HEK293T (cell line): ENCODE measurements around the gene URM1.

Experiments used
- CTCF ChIA-PET: fragments of 350-600 bp; formaldehyde crosslinking; extraction: SDS; loops from one replicate; lab custom pipeline; 2021; ENCODE audit warnings: antibody characterized with exemption, inconsistent platforms; lab: Yijun Ruan, JAX
- POLR2A ChIA-PET: fragments of 350-600 bp; formaldehyde crosslinking; extraction: SDS; loops from one replicate; lab custom pipeline; 2020; ENCODE audit warnings: antibody characterized with exemption, inconsistent platforms; lab: Yijun Ruan, JAX
- DNase-seq: peaks from one replicate; pipeline ENCODE4 v3.0.0; 2012; ENCODE audit warnings: mixed read lengths; ENCODE audit errors: extremely low spot score
- ARNT ChIP-seq: fragments of 450-650 bp; IDR thresholded peaks from 2 replicates; pipeline ENCODE4 v1.6.1; 2017; ENCODE audit warnings: mild to moderate bottlenecking
- BHLHE40 ChIP-seq: fragments of 450-650 bp; IDR thresholded peaks from 2 replicates; pipeline ENCODE4 v1.6.1; 2016; ENCODE audit warnings: mild to moderate bottlenecking, moderate library complexity, borderline replicate concordance
- CTBP1 ChIP-seq: fragments of 450-650 bp; IDR thresholded peaks from 2 replicates; pipeline ENCODE4 v1.6.1; 2016; ENCODE audit warnings: borderline replicate concordance
- ELF4 ChIP-seq: fragments of 450-650 bp; IDR thresholded peaks from 2 replicates; pipeline ENCODE4 v1.6.1; 2017; ENCODE audit warnings: antibody characterized with exemption
- FOXA1 ChIP-seq: fragments of 450-650 bp; IDR thresholded peaks from 2 replicates; pipeline ENCODE4 v1.6.1; 2016; ENCODE audit warnings: mild to moderate bottlenecking
- FOXK2 ChIP-seq: fragments of 450-650 bp; IDR thresholded peaks from 2 replicates; pipeline ENCODE4 v1.6.1; 2016; ENCODE audit warnings: mild to moderate bottlenecking
- FOXM1 ChIP-seq: fragments of 450-650 bp; IDR thresholded peaks from 2 replicates; pipeline ENCODE4 v1.6.1; 2017; ENCODE audit warnings: mild to moderate bottlenecking, borderline replicate concordance
- HDGF ChIP-seq: fragments of 450-650 bp; IDR thresholded peaks from 2 replicates; pipeline ENCODE4 v1.6.1; 2017; ENCODE audit warnings: antibody characterized with exemption, borderline replicate concordance
- L3MBTL2 ChIP-seq: fragments of 450-650 bp; conservative IDR thresholded peaks from 2 replicates; pipeline ENCODE4 v1.6.1; 2016; ENCODE audit warnings: mild to moderate bottlenecking
- LEF1 ChIP-seq: fragments of 450-650 bp; IDR thresholded peaks from 2 replicates; pipeline ENCODE4 v1.6.1; 2017; ENCODE audit warnings: mild to moderate bottlenecking, borderline replicate concordance
- NFRKB ChIP-seq: fragments of 450-650 bp; IDR thresholded peaks from 2 replicates; pipeline ENCODE4 v1.6.1; 2016; ENCODE audit warnings: mild to moderate bottlenecking, moderate library complexity
- PKNOX1 ChIP-seq: fragments of 450-650 bp; IDR thresholded peaks from 2 replicates; pipeline ENCODE4 v1.6.1; 2016
- SP1 ChIP-seq: fragments of 450-650 bp; IDR thresholded peaks from 2 replicates; pipeline ENCODE4 v1.6.1; 2017
- SUZ12 ChIP-seq: fragments of 450-650 bp; IDR thresholded peaks from 2 replicates; pipeline ENCODE4 v1.6.1; 2016; ENCODE audit warnings: mild to moderate bottlenecking
- TARDBP ChIP-seq: fragments of 450-650 bp; IDR thresholded peaks from 2 replicates; pipeline ENCODE4 v1.6.1; 2016
- ZNF384 ChIP-seq: fragments of 450-650 bp; IDR thresholded peaks from 2 replicates; pipeline ENCODE4 v1.6.1; 2016

Gene URM1

GRCh38 chr9:128372188-128372641 is 1.0 kb downstream of the URM1 start:
- TF ChIP-seq SUZ12 (no peak), L3MBTL2 (no peak), ARNT (no peak), NFRKB (no peak)
- DNase-seq, result no peak
- POLR2A ChIA-PET, result interaction anchor here (1.3 to 2.3 kb wide), 8 partner anchors 11 to 158 kb away, joined by 3 to 18 read pairs (median 6); partner anchors contain the start of genes CERCAM, GOLGA2 and SWI5
- CTCF ChIA-PET, result no interaction called here

DNA sequence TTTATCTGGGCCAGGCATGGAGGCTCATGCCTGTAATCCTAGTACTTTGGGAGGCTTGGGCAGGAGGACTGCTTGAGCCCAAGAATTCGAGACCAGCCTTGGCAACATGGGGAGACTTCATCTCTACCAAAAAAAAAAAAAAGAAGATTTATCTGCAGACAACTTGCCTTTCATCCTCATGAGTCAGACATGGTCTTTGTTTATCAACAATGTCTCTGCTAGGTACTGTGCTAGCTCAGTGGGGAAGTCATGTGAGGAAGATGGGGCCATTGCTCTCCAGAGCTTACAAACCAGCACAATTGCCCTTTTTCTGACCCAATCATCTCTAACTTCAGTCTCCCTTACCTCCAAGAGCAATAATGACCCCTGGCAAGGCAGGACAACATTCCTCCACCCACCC is 1.6 kb downstream of the URM1 start:
- ChIA-PET POLR2A (interaction anchor here (2.3 kb wide), 1 partner anchor 11 kb away, joined by 18 read pairs; no protein-coding TSS in a partner anchor), CTCF (no interaction called here)
- TF ChIP-seq PKNOX1 (no peak), SP1 (no peak), FOXM1 (no peak), TARDBP (no peak), SUZ12 (no peak)
- DNase-seq, result no peak

DNA sequence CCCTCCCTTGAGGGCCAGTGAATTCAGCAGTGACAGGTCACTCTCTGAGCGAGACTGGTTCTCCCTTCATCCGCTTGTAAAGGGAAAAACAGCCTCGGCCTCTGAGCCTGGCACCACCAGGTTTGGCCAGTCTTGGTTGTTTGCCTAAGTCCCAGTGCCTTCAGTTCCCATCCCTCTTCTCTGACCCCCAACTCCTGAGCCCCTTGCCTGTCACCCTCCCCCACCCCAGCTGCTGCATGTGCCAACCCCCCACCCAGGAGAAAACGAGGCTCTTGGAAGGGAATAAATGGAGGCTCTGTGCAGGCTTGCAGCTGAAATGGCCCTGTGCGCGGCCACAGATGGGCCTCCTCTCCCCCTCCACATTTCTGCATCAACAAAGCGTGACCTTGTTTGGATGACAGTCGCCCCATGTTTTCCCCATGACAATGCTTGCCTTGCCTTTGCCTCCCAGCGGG is 3.1 kb downstream of the URM1 start:
- POLR2A ChIA-PET, result no interaction called here
- CTCF ChIA-PET, result no interaction called here
- DNase-seq, result no peak
- TF ChIP-seq CTBP1 (no peak), ZNF384 (no peak), ARNT (no peak), LEF1 (no peak), TARDBP (no peak), ELF4 (no peak)

DNA sequence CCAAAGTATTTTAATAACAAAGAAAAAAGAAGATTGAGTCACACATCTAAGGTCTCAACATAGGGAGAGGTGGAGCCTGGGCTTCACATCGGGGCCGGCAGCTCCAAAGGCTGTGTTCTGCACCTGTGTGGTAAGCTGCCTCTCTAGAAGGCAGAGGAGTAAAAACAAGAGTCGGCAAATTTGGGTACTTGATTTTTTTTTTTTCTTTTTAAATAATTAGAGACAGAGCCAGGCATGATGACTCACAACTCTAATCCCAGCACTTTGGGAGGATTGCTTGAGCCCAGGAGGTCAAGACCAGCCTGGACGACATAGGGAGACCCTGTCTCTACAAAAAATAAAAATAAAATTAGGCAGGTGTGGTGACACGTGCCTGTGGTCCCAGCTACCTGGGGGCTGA is 4.7 kb downstream of the URM1 start:
- ChIA-PET CTCF (no interaction called here), POLR2A (no interaction called here)
- no peak for DNase-seq
- TF ChIP-seq SUZ12 (no peak), L3MBTL2 (no peak), BHLHE40 (no peak), ELF4 (no peak), ARNT (no peak), ZNF384 (no peak), FOXK2 (no peak), FOXA1 (no peak)

DNA sequence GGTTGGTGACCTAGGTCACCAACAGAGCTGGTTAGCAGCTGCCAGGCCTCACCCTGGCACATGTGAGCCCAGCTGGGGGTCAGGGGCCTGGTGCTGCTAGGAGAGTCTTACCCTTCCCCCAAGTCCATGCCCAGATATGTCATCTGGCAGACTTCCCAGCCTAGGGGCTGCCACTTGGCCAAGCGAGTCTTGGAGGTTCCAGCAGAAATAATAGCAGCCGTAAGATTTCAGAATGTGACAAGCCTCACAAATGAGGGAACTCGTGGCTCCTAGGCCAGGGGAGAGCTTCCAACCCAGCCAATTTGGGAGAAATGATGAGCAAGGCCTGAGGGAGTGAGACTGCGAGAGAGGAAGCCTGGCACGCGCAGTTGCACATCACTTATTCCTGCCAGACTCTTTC is 11.1 kb downstream of the URM1 start:
- DNase-seq, result no peak
- POLR2A ChIA-PET, result interaction anchor here (3.5 kb wide), 1 partner anchor 11 kb away, joined by 16 read pairs; the partner anchor contains the start of gene URM1
- TF ChIP-seq ELF4 (no peak), FOXK2 (no peak), LEF1 (no peak), BHLHE40 (no peak), ARNT (no peak), CTBP1 (no peak), PKNOX1 (no peak), FOXM1 (no peak), ZNF384 (no peak), SUZ12 (no peak), FOXA1 (no peak), L3MBTL2 (no peak), TARDBP (no peak), SP1 (no peak), HDGF (no peak), NFRKB (no peak)
- CTCF ChIA-PET, result no interaction called here

- CTCF ChIA-PET, result no interaction called here
- POLR2A ChIA-PET, result interaction anchor here (3.5 kb wide), 1 partner anchor 12 kb away, joined by 16 read pairs; the partner anchor contains the start of gene URM1
- DNase-seq, result no peak
- TF ChIP-seq ZNF384, result no peak
- TF ChIP-seq ELF4, result no peak
- no peak for TF ChIP-seq CTBP1
- TF ChIP-seq HDGF, result no peak
These were observed 12.0 kb downstream of the URM1 start for GRCh38 chr9:128383007-128383753.

GRCh38 chr9:128383791-128384190 is 12.6 kb downstream of the URM1 start:
- ChIA-PET POLR2A (interaction anchor here (3.5 kb wide), 1 partner anchor 13 kb away, joined by 16 read pairs; the partner anchor contains the start of gene URM1), CTCF (no interaction called here)
- DNase-seq, result no peak
- no peak for TF ChIP-seq BHLHE40
- no peak for TF ChIP-seq FOXM1
